Measurements from ENCODE around the gene PPIL3. TPM values are rescaled to one million over a fixed set of nuclear protein-coding genes. Genes with fewer than 3 reads are reported as not detected.

The PPIL3 gene
- total and polyA plus RNA-seq, 9 of the 15 experiments (the other 6 are each of a cell fraction or from before 2014, with no cell fraction given), result 22.4 to 66.2 (median 49.0) TPM

DNA sequence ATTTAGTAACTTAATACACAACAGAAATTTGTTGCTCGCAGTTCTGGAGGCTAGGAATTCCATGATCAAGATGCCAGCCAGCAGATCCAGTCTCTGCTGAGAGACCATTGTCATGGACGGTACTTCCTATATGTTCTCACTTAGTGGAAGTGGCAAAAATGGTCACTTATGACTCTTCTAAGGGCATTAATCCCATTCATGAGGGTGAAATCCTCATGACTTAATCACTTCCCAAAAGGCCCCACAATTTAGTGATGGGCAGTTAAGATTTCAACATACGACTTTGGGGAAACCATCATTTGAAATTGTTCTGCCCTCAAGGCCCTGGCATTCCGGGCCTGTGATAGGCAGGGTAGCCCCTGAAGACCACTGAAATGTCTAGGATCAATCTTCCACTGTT, 54.2 kb downstream of the PPIL3 start (continued):
- TF ChIP-seq, protein P1, sequence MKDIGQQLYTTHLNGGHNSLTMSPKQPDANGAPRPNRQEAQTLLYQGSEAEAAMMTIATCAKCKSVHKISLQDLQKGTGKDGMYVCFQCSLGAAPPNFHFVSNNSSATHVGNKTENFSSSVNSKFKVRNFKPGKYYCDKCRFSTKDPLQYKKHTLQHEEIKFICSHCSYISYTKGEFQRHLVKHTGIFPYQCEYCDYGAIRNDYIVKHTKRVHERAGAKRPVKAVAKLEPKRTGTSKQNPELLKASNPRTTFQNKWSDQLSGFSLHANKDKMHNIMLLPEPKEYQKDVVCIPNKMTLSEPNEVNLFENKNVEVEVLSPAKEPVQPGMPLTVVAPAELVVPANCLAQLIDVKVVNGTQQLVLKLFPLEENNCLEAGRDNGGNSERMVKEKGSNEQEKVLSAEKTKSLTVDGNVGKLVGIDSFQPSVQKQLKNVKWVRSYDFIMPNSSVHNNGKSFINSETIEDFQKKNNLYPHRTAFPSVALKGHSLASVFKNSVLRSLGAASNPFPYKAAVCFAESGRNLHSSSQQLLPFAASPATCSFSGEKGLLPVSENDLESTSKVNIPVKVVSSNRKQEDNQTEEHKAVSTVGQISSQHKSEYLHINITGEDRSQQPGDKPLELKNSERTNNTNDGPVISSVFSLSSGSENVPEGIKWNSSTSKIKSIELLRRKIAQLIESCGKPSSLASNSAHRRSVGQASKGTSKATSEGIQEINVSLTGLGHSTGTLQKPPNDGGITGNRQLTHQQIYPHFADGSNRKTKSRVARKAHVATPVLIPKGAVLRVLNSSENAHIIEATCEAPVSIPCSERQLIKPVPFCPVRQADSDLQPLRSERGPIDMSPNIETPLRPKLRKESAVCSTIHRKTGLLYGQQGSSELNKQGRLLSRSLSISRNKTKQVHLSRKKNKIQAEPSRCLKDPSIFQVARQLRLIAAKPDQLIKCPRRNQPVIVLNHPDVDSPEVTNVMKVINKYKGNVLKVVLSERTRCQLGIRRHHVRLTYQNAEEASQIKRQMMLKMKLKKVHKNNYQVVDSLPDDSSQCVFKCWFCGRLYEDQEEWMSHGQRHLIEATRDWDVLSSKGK (CRISPR knock-in tag; IDR thresholded peaks at IDR 0.05), result no peak
- TF ChIP-seq, protein P2, sequence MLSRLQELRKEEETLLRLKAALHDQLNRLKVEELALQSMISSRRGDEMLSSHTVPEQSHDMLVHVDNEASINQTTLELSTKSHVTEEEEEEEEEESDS (CRISPR knock-in tag; IDR thresholded peaks at IDR 0.05), result no peak
- no peak for TF ChIP-seq ZNF717 (CRISPR knock-in tag; IDR thresholded peaks at IDR 0.05)
- TF ChIP-seq KLF13 (tag; IDR thresholded peaks at IDR 0.05; ENCODE audit: borderline replicate concordance, low read depth), result no peak
- TF ChIP-seq, protein P3, sequence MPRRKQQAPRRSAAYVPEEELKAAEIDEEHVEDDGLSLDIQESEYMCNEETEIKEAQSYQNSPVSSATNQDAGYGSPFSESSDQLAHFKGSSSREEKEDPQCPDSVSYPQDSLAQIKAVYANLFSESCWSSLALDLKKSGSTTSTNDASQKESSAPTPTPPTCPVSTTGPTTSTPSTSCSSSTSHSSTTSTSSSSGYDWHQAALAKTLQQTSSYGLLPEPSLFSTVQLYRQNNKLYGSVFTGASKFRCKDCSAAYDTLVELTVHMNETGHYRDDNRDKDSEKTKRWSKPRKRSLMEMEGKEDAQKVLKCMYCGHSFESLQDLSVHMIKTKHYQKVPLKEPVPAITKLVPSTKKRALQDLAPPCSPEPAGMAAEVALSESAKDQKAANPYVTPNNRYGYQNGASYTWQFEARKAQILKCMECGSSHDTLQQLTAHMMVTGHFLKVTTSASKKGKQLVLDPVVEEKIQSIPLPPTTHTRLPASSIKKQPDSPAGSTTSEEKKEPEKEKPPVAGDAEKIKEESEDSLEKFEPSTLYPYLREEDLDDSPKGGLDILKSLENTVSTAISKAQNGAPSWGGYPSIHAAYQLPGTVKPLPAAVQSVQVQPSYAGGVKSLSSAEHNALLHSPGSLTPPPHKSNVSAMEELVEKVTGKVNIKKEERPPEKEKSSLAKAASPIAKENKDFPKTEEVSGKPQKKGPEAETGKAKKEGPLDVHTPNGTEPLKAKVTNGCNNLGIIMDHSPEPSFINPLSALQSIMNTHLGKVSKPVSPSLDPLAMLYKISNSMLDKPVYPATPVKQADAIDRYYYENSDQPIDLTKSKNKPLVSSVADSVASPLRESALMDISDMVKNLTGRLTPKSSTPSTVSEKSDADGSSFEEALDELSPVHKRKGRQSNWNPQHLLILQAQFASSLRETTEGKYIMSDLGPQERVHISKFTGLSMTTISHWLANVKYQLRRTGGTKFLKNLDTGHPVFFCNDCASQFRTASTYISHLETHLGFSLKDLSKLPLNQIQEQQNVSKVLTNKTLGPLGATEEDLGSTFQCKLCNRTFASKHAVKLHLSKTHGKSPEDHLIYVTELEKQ (CRISPR knock-in tag; IDR thresholded peaks at IDR 0.05), result no peak
- TF ChIP-seq ZFPM2 (CRISPR knock-in tag; IDR thresholded peaks at IDR 0.05), result no peak
- TF ChIP-seq HLTF (IDR thresholded peaks at IDR 0.05), result no peak
